CD1c-positive myeloid dendritic cell (primary cell): ENCODE measurements around the gene ARL3.
A peak's percentile ranks its signal among the peaks of the same experiment; 100 is the strongest.

Experiments
- DNase-seq: peaks from one replicate; pipeline ENCODE4 v3.0.0-alpha.2; 2016; ENCODE audit errors: extremely low spot score

The ARL3 gene

DNA sequence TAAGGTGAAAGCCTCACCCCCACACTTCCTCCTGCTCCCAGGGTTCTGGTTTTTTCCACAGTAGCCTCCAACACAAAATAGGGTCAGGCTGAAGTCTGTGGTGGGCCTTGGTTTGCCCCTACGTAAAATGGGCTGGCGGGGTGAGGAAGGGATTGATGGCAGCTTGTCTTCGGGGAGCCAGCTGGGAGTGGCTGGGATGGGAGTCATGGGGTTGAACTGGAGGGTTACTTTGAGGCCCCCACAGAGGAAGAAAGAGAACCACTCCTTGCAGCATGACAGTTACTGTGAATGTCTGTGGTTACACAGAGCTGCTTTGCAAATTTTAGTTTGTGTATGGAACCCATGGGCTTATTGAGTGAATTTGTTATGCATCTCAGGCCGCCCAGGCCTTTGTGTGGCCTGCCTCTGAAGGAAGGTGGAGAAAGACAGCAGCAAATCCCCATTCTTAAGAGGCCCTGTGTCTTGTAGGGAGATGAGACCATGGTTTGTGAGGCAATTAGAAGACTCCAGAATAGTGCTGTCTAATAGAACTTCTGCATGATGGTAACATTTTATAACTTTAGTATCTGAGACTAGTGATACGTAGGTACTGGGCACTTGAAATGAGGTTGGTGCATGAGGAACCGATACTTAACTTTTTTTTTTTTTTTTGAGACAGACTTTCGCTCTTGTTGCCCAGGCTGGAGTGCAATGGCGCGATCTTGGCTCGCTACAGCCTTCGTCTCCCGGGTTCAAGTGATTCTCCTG, 61.9 kb downstream of the ARL3 start:
- DNase-seq: peak; percentile 66

DNA sequence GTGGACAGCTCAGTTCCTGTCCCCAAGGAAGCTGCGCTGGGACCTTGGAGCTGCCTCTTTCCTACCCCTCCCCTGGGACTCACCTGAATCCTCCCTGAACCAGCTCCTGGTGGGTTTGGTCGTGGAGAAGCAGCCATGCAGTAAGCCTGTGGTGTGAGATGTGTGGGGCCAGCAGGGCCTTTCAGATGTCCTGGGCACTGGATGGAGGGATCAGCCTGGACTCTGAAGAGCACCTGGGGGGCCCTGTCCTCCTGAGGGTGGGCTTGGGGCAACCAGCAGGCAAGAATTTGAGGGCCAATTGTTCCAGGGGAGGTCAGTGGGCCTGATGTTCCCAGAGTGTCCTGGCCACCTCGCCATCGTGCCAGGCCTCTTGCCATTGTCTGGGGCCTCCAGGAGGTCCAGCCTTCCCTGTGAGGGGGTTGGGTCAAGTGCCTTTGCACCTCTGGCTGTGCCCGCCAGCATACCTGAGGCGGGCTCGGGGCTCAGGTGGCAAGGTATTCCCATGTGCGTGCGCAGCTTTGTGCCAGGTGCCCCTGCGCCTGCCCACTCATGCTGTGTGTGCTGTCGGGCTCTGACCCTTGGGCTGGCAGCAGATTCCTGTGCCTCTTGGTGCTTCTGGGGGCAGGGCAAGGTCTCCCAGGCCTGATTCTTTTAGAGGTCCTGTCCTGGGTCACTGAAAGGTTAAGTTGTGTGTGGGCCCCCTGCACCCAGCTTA, 62.6 kb downstream of the ARL3 start:
- no peak for DNase-seq

DNA sequence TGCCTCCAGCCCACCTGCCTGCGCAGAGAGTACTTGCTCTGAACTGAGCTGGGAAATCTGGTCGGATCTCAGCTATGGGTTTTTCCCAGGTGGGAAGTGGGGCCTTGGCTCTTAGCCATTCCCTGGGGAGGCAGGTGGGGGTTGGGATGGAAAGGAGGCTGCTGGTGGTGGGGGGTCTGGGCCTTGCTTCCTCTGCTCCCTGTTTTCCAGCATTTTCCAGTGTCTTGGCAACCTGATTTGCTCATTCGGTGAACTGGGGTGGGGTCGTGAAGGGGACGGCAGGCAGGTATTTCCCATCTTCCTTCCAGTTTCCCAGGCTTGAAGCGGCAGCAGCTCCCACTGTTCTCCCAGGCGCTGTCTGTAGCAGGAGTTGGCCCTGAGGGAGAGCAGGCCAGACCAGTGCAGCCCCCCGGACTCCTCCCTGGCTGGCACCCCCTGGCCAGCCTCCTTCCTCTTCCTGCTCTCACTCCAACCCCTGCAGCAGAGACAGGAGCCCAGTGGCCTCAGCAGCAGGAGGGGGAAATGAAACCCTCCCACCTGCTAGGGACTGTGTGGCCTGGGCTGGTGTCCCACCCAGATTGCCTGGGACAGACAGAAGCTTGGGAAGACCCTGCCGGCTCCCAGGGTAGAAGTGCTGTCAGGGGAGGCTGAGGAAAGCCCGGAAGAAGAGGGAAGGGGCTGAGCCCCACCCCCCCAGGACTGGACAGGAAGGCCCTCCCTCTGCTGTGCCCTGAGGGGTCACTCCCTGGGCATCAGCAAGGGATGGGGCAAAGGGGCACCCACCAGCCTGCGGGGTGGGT, 63.3 kb downstream of the ARL3 start:
- peak; percentile 77 for DNase-seq

DNA sequence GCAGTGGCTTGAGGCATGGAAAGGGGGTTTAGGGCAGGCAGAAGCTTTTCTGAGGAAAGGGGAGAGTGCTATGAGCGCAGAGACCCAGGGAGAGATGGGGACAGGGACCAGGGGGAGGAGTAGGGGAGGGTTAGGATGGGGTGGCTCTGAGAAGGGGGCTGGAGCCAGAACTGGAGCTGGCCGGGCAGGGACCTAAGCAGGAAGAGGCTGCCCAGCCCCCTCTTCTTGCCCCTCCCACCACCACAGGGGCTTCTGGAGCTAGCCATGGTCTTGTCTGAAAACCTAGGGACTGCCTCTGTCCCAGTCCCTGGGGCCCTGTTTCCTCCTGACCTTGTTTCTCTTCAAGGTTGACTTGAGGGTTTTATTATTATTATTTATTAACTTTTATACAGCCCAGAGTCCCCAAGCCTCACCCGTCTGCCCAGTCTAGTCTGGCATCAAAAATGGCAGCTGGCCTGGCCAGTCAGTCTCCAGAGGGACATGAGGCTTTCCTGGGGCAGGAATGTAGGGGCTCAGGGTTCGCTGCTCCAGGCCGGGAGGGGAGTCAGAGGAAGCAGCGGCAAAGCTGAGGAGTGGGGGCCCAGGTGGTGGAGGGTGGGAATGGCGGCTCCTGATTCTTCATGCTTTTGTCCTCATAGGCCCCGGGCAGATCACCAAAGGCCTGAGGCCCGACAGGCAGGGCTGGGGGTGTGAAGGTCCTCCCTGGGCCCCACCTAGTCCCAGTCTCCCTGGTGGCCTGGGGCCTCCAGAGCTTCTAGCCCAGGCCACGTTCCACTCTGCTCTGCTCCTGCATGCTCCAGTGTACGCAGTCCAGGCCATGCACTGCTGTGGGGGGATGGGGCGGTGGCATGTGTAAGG, 64.2 kb downstream of the ARL3 start:
- no peak for DNase-seq

DNA sequence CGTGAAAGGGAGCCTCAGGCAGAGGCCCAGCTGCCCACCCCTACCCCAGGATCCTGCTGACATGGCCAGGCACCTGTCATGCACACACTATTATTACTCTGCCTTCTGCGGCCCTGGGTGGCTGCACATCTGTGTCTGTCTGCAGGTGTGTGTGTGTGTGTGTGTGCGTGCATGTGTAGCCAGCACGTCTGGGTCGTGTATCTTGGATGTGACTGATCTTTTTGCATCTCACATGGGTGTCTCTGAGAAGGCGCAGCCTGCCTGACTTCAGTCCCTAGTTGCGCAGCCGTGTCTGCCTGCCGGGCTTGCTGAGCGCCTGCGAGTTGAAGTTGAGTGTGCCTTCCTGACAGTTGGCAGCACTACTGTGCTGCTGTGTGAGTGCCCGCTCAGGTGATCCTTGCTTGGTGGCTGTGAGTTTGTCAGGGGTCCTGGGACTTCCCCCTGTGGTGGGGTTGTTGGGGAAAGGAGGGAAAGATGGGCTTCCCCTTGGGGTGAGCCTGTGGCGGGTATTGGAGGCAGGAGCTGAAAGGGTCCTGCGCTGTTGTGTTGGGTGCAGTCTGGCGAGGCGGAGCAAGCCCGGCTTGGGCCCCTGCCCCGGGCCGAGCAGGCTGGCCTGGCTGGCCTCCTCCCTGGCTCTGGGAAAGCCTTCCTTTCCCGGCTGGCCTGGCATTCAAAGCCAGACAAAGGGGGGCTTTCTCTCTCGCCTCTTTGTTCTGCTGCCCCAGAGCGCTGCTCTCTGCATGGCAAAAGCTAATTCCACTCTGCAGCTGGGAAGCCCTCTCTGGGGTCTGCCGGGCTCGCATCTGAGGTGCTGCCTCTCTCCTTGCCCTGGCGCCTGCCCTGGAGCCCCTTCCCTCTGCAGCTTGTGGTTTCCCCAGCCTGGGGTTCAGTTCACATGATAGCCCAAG, 65.1 kb downstream of the ARL3 start:
- DNase-seq: no peak

DNA sequence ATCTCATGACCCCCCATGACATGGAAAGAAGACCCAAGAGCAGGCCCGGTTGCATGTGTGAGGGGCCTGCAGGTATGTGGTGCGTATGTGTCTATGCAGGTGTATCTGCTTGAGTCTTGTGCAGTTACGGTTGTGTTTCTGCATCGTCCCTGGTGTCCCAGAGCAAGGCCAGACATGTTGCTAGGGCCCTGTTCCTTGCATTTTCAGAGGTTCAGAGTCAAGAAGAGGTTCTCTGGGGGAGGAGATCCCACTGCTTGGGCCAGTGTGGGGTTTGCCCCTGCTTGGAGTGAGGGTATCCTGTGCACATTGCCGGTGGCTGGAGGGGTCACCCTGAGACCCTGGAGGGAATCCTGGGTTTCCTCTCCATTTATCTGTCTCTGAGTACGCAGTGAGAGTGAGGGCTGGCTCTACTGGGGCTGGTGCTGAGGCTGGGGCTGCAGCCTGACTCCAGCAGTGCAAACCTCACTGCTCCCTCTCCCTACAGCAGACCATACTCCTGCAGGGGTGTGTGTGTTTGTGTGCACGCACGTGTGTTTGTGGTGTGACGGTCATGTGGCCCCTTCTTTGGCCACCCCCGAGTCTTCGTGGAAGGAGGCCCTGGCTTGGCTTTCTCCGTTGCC, 65.8 kb downstream of the ARL3 start:
- DNase-seq: no peak

DNA sequence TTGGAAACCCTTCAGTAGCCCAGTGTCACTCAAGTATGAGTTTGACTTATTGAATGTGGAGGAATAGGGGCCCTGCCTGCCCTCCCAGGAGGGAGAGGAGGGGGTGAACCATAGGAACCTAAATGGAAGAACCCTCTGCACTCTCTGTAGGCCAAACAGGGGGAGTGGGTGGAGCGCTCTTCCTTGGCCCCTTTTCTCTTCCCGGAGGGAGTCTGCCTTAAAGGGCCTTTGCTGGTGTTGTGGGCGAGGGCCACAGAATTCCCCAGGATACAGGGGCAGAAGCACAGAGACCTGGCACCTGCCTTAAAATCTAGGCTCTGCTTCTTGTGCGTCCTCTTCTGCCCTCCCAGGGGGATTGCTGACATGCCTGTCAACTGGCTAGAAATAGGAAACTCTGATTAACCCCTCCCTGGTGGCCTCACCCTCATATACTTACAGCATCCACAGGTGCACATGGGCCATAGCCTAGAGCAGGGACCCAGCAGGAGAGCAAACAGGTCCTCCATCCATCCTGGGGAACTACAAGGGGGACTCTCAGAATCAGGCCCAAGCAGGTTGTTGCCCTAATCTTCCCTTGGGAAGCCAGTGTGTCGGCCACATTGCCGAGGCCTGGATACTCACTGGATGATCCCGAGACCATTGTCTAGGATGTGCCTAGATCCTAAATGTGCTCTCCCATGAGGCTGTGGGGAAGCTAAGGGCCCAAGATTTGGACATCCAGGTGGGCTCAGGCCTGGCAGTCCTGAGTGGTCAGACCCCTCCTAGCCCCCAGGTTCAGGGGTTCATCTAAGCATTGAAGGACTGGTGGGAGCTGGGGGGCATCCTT, 66.5 kb downstream of the ARL3 start:
- DNase-seq: no peak

DNA sequence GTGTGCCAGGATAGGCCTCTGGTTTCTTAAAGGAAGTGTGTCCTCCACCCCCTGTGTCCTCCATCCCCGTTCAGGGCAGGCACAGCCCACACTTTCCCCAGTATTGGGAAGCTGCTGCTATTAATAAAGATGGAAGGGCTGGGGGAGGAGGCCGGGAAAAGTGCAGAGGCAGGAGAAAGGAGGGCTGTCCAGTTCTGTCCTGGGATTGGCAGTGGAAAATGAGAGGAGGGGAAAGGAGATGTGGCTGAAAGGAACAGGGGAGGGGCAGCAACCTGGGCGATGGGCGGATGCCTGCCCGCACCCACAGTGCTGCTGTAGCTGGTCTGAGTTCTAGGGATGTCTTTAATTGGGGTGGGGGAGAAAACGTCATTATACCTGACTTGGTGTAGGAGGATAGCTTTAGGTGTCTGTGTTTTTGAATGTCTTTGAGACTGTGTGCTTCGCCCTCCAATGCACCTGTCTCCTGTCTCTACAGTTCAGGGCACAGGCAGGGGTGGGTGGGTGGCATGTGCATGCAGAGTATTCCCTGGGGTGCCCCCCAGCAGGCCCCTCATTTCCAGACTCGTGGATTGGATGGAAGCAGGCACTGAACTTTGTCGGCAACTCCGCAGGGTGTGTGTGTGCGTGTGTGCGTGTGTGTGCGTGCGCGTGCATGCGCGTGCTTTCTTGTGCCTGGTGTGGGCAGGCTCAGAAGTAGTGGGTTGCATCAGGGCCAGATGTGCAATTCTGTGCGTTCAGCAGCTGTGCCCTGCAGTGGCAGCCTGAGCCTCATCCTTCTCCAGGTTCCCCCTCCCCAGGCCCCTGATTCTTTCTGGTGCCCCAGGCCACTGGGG, 67.4 kb downstream of the ARL3 start:
- peak; percentile 71 for DNase-seq

DNA sequence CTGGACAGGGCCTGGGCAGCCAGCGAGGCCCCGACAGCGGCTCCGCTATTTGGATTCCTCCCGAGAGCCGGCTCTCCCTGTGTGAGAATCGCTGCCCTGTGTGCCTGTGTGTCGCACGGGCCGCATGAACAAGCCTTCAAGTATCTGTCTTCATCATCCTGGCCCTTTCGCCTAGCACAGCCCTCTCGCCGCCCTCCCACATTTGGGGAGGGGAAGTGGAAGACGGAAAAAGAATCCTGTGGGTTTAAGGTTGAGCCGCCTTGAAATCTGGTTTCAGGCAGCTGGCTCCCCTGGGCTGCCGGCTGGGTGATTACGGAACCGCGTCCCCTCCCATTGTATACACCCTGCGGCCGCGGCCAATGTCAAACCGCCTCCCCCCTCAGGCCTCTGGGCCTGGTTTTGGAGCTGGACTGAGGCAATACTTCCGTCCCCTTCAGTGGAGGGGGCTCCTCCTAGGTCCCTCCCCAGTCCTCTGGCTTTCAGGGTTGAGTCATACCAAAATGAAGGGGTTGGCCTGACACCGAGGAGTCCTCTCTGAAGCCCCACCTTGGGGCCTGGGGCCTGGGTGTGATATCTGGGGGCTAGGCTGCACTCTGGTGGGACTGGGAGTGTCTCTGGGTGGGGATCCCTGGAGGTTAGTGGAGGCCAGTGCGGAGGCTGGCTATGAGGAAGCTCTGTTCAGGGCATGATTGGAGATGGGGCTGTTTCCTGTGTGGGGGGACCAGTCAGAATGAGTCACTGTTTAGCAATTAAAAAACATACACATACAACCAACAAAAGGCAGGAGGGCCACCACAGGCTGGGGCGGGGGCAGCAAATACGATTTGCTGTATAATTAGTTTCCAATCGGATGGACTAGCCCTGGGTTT, 68.2 kb downstream of the ARL3 start:
- DNase-seq: peak; percentile 95

DNA sequence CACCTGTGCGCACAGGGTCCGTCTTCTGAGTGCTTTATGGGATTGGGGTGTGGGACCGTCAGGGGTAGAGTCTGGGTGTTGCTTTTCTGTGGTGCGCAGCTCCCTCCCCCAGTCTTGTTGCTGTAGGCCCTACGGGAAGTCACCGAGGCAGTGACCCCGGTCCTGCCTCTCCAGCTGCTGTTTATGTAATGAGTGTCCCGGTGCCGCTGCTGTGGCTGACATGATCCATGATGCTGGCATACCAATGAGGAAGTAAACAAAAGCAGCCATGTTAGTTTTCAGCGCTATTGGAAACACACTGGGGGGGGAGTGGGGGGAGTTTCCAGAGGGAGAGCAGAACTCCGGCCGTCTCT, 68.8 kb downstream of the ARL3 start:
- peak; percentile 92 for DNase-seq

DNA sequence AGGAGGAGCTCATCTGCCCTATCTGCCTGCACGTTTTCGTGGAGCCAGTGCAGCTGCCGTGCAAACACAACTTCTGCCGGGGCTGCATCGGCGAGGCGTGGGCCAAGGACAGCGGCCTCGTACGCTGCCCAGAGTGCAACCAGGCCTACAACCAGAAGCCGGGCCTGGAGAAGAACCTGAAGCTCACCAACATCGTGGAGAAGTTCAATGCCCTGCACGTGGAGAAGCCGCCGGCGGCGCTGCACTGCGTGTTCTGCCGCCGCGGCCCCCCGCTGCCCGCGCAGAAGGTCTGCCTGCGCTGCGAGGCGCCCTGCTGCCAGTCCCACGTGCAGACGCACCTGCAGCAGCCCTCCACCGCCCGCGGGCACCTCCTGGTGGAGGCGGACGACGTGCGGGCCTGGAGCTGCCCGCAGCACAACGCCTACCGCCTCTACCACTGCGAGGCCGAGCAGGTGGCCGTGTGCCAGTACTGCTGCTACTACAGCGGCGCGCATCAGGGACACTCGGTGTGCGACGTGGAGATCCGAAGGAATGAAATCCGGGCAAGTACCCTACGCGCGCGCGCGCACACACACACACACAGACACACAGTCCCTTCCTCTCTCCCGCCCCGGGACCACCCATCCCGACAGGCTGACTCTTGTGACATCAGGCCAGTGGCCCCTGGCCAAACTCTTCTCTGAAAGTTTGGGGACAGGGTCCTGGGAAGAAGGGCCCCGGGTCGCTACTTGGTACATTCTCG, 69.4 kb downstream of the ARL3 start:
- peak; percentile 55 for DNase-seq

DNA sequence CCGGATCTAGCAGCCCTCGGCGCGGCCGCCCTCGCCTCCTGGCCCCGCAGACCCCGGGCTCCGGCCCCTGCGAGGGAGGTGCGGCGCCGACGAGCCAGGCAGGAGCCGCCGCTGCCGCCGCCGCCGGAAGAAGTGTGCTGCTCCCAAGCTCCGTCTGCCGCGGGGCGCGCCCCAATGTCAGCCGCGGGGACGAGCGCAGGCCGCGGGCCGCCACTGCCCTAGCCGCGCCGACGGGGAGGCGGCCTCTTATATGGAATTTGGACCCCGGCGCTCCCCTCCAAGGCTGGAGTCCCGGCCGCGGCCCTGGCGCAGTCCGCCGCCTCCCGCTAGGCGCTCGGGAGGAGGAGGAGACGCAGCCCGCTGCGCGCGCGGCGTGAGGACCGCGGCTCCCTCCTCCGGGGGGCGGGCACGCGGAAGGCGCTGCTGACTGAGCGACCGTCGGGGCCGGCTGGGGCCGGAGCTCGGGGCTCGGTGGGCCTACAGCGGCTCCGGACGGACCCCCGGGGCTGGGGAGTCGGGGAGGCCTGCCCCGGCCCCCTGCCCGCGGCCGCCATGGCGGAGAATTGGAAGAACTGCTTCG, 70.0 kb downstream of the ARL3 start, which contains the start of gene TRIM8:
Gene TRIM8 (plus strand): TSS at position 414 of the 580 bp plus-strand sequence. CDS start 139 bp downstream, at position 553.
- DNase-seq: peak; percentile 44

DNA sequence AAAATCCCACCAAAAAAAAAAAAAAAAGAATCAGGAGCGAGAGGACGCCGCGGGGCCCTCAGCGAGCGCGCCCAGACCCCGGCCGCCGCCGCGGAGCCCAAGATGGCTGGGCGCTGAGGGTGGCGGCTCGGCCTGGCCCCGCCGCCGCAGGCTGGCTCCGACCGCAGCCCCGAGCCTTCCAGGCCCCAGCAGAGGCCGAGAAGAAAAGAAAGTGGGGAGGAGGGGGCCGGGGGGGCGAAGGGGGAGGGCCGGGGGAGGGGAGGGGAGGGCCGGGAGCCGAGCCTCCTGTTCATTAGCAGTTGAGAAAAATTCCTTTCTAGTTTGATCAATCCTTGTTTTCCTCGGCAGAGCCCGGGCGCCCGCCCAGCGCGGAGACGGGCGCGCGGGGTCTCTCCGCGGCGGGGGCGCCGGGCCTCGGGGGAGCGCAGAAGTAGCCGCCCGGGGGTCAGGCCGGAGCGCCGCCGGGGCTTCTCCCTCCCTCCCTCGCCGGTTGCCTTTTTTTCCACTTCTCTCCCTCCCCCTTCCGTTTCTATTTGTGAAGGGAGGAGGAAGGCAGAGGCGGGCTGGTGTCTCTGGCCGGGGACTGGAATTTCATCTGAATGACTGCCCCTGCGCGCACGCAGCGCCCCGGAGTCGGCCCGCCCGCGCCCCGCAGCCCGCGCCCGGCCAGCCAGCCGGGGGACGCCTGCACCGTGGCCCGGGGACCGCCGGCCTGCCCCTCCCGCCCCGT, 70.7 kb downstream of the ARL3 start:
- DNase-seq: peak; percentile 76

DNA sequence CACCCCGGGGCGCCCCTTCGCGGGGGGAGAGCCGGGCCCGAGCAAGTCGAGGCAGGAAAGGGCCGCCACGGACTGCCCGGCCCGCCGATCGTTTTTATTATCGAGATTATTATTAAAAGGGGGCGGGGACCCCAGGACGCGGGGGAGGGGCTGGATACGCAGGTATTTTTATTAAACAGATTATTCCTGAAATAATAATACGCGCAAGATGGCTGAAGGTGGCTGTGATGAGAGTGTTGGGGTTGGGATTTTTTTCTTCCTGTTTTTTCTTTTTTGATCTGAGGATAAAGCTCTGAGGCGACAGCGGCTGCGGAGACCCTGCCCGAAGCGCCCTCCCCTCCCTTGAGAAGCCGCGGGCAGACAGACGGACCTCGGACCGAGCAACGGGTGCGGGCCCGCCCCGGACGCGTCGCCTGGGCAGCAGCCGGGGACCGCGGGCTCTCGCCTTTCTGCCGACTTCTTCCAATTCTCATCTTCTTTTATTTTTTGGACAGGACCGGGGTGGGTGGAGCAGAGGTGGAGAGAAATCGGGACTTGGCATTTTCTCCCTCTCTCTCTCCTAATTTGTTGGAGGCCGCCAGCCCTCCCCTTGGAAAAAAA, 71.4 kb downstream of the ARL3 start:
- DNase-seq: peak; percentile 51
